Measurements from ENCODE around the gene IGSF5.

- TF ChIP-seq CTCF (IDR thresholded peaks at IDR 0.05; ENCODE audit: insufficient read depth, low read depth, low read length) (no peak), EZH2 (IDR thresholded peaks at IDR 0.05; ENCODE audit: insufficient read depth, low read length) (no peak)
Measured at GRCh38 chr21:39840373-39841097, 95.6 kb downstream of the IGSF5 start.
